Endothelial cell of umbilical vein (primary cell): ENCODE data around the gene HENMT1. TPM values are rescaled to one million over a fixed set of nuclear protein-coding genes. Genes with fewer than 3 reads are reported as not detected.

Experiments
- BruUV-seq: library from RNA; stranded (reverse); fragments of 400-500 nt; replicated peaks from 2 replicates; lab custom pipeline; 2021; lab: Mats Ljungman, UMichigan
- CTCF ChIA-PET: fragments of 300-600, 350-600 bp; sonication (Branson Sonifier 250); formaldehyde crosslinking; loops from one replicate; lab custom pipeline; 2021; ENCODE audit warnings: antibody characterized with exemption, inconsistent platforms; lab: Charles Lee
- POLR2A ChIA-PET: fragments of 300-600, 350-600 bp; sonication (Branson Sonifier 250); formaldehyde crosslinking; loops from one replicate; lab custom pipeline; 2021; ENCODE audit warnings: antibody characterized with exemption, inconsistent platforms; lab: Charles Lee
- DNase-seq: peaks from one replicate; pipeline ENCODE4 v3.0.0-alpha.2; 2011; ENCODE audit warnings: low read depth, low spot score
- FAIRE-seq: peaks from 2 replicates; lab custom pipeline; 2011; peaks lifted over from hg19 to GRCh38; lab: Jason Lieb, UNC
- H2AFZ ChIP-seq: 2 replicates; pipeline ENCODE4 v1.6.0; 2012; ENCODE audit warnings: low read depth, low read length, control low read depth, inconsistent platforms
- H3K27ac ChIP-seq: 2 replicates; pipeline ENCODE4 v1.5.1; 2011; ENCODE audit warnings: low read depth, mild to moderate bottlenecking, control low read depth, low read length, moderate library complexity; ENCODE audit not compliant: insufficient read depth
- H3K27me3 ChIP-seq, 2 experiments: 2 replicates each; pipeline versions ENCODE4 v1.6.0 to v1.6.1; 2011; ENCODE audit warnings: low read length in 2 of 2, mixed read lengths in 1 of 2; ENCODE audit not compliant: control insufficient read depth in 2 of 2, insufficient read depth in 2 of 2
- H3K36me3 ChIP-seq, 2 experiments: 2 replicates in 1 of 2; 3 replicates in 1 of 2; pipeline ENCODE4 v1.5.1; 2011; ENCODE audit warnings: low read length in 2 of 2, mild to moderate bottlenecking in 1 of 2, moderate library complexity in 1 of 2; ENCODE audit not compliant: control insufficient read depth in 2 of 2, insufficient read depth in 2 of 2; ENCODE audit errors: extremely low read depth in 1 of 2
- H3K4me1 ChIP-seq: 3 replicates; pipeline ENCODE4 v1.5.1; 2011; ENCODE audit warnings: mild to moderate bottlenecking, low read length; ENCODE audit not compliant: control insufficient read depth, insufficient read depth; ENCODE audit errors: extremely low read depth
- H3K4me2 ChIP-seq: 2 replicates; pipeline ENCODE4 v1.6.1; 2011; ENCODE audit warnings: low read length, control low read depth, mixed read lengths; ENCODE audit not compliant: insufficient read depth
- H3K4me3 ChIP-seq, 3 experiments: fragments of 200-600 bp in 1 of 3; sonication (generic), shearing (Covaris generic) in 1 of 3; replicated peaks in 1 of 3; 2 replicates each; pipeline ENCODE4 v1.5.1; 2011 to 2016; ENCODE audit warnings: control low read depth in 3 of 3, low read length in 3 of 3, mild to moderate bottlenecking in 2 of 3, inconsistent platforms in 1 of 3, low read depth in 1 of 3, moderate library complexity in 1 of 3; ENCODE audit not compliant: insufficient read depth in 1 of 3
- H3K79me2 ChIP-seq: 2 replicates; pipeline ENCODE4 v1.6.0; 2012; ENCODE audit warnings: low read length, inconsistent platforms; ENCODE audit not compliant: control insufficient read depth, insufficient read depth
- H3K9ac ChIP-seq: replicated peaks from 2 replicates; pipeline ENCODE3; 2011; ENCODE audit warnings: low read length, control low read depth; ENCODE audit not compliant: insufficient read depth; ENCODE audit errors: extremely low read depth
- H3K9me1 ChIP-seq: replicated peaks from 3 replicates; pipeline ENCODE4 v1.6.0; 2011; ENCODE audit warnings: mild to moderate bottlenecking, low read length; ENCODE audit not compliant: control insufficient read depth, insufficient read depth; ENCODE audit errors: extremely low read depth
- H3K9me3 ChIP-seq: replicated peaks from 2 replicates; pipeline ENCODE4 v1.5.1; 2012; ENCODE audit warnings: low read length, inconsistent platforms; ENCODE audit not compliant: control insufficient read depth, insufficient read depth
- H4K20me1 ChIP-seq: replicated peaks from 2 replicates; pipeline ENCODE3; 2011; ENCODE audit warnings: mild to moderate bottlenecking, low read length; ENCODE audit not compliant: control insufficient read depth, insufficient read depth; ENCODE audit errors: extremely low read depth
- CTCF ChIP-seq, 2 donors: IDR thresholded peaks; 1 replicate in 1 of 2; 2 replicates in 1 of 2; pipeline ENCODE4 v1.5.1; 2011; ENCODE audit warnings: low read length in 2 of 2, mild to moderate bottlenecking in 2 of 2, moderate library complexity in 2 of 2, control low read depth in 1 of 2, inconsistent platforms in 1 of 2, low read depth in 1 of 2; ENCODE audit not compliant: insufficient read depth in 1 of 2; ENCODE audit errors: extremely low read depth in 1 of 2
- EZH2 ChIP-seq: IDR thresholded peaks from 2 replicates; pipeline ENCODE4 v1.6.1; 2012; ENCODE audit warnings: borderline replicate concordance, low read depth, mild to moderate bottlenecking, moderate library complexity, low read length, inconsistent platforms; ENCODE audit not compliant: severe bottlenecking
- FOS ChIP-seq: IDR thresholded peaks from 2 replicates; pipeline ENCODE4 v1.6.1; 2011; ENCODE audit warnings: mild to moderate bottlenecking, low read length, moderate library complexity, borderline replicate concordance; ENCODE audit not compliant: insufficient read depth
- GATA2 ChIP-seq: IDR thresholded peaks from 2 replicates; pipeline ENCODE4 v1.7.0; 2011; ENCODE audit warnings: low read depth, mild to moderate bottlenecking, moderate library complexity, mixed read lengths, low read length; ENCODE audit not compliant: insufficient read length, insufficient read depth
- JUN ChIP-seq: IDR thresholded peaks from 2 replicates; pipeline ENCODE4 v1.6.1; 2011; ENCODE audit warnings: borderline replicate concordance, low read depth; ENCODE audit not compliant: insufficient read length, insufficient read depth
- MAX ChIP-seq: IDR thresholded peaks from 2 replicates; pipeline ENCODE4 v1.6.1; 2011; ENCODE audit not compliant: insufficient read depth, insufficient read length
- MYC ChIP-seq: IDR thresholded peaks from one replicate; pipeline ENCODE4 v1.6.1; 2011; ENCODE audit warnings: mild to moderate bottlenecking, low read depth, low read length
- POLR2A ChIP-seq: IDR thresholded peaks from 2 replicates; pipeline ENCODE4 v1.6.1; 2012; ENCODE audit warnings: low read depth, mild to moderate bottlenecking, control low read depth, low read length
- POLR2AphosphoS5 ChIP-seq: IDR thresholded peaks from 2 replicates; pipeline ENCODE4 v1.6.1; 2012; ENCODE audit warnings: low read depth, mild to moderate bottlenecking, control low read depth, low read length, moderate library complexity; ENCODE audit not compliant: insufficient read depth
- dilution Hi-C: fragments of 300-500 bp; cut with MboI; formaldehyde crosslinking; loops from one replicate; pipeline ENCODE4 v1.15.0; 2019; ENCODE audit warnings: low sequenced_read_pairs; ENCODE audit not compliant: extremely low pct_ligation_motif_present
- intact Hi-C: fragments of 100-400 bp; cut with micrococcal nuclease; formaldehyde crosslinking; loops from one replicate; pipeline ENCODE4 v1.10.0; 2022
- polyA plus RNA-seq, 4 experiments: library from polyadenylated mRNA; depleted of rRNA in 3 of 4; stranded (reverse) in 3 of 4; unstranded in 1 of 4; fragments of >200 nt; gene quantifications; 2 replicates each; pipeline versions ENCODE4 v1.2.1 to v1.2.3, GENCODE V29; 2011 to 2012; ENCODE audit warnings: missing spikeins in 1 of 4
- total RNA-seq: library from RNA; stranded (reverse); gene quantifications from 2 replicates; pipeline ENCODE4 v1.2.3, GENCODE V29; 2021

Gene HENMT1
- total and polyA plus RNA-seq, 2 donors (not counting 3 experiments of a cell fraction or from before 2014, with no cell fraction given): 4.4 to 4.5 TPM

- no peaks in the 10 kb centered on the region for H3K36me3 ChIP-seq
- H3K4me3 ChIP-seq: no peak overlapping the region
- no peaks in the 10 kb centered on the region for H3K9me1 ChIP-seq
- POLR2A ChIA-PET: no interaction called here
- H3K4me1 ChIP-seq: no peaks in the 10 kb centered on the region
- intact Hi-C loops (no loop called here), dilution Hi-C loops (no loop called here)
- no TSS peak for BruUV-seq
- H3K4me2 ChIP-seq: no peak overlapping the region
- H4K20me1 ChIP-seq: no peaks in the 10 kb centered on the region
- H2AFZ ChIP-seq: no peak overlapping the region
- DNase-seq: no peak
- TF ChIP-seq GATA2 (no peak), MYC (no peak), POLR2AphosphoS5 (no peak), CTCF (IDR thresholded peaks at IDR 0.05; ENCODE audit: extremely low read depth in 1 of 2, insufficient read depth in 1 of 2, low read depth in 1 of 2, low read length in 2 of 2) (no peak), POLR2A (no peak), FOS (no peak), EZH2 (no peak), MAX (no peak), JUN (no peak)
- CTCF ChIA-PET: no interaction called here
- no peak overlapping the region for H3K27ac ChIP-seq
- no peak overlapping the region for H3K9ac ChIP-seq
- no peaks in the 10 kb centered on the region for H3K27me3 ChIP-seq
- no peaks in the 10 kb centered on the region for H3K9me3 ChIP-seq
- FAIRE-seq: no peak
- H3K79me2 ChIP-seq: no peaks in the 10 kb centered on the region
Observed at GRCh38 chr1:108617008-108617723, 43.7 kb downstream of the HENMT1 start.
